AG10803 (cell line): ENCODE results near the gene SCAPER.
A peak's percentile ranks its signal among the peaks of the same experiment; 100 is the strongest.

Experiments used
- DNase-seq: peaks from one replicate; pipeline ENCODE4 v3.0.0; 2010; ENCODE audit warnings: low read depth
- H3K4me3 ChIP-seq: 2 replicates; pipeline ENCODE4 v1.5.1; 2011; ENCODE audit warnings: mild to moderate bottlenecking, low read length, control low read depth
- CTCF ChIP-seq: conservative IDR thresholded peaks from 2 replicates; pipeline ENCODE4 v1.5.1; 2011; ENCODE audit warnings: mild to moderate bottlenecking, low read length, control low read depth, inconsistent platforms

The SCAPER gene

GRCh38 chr15:76470691-76471090 is 434.4 kb downstream of the SCAPER start:
- no peak for TF ChIP-seq CTCF
- H3K4me3 ChIP-seq = no peak overlapping the region
- peak; percentile 71 for DNase-seq

- DNase-seq = no peak
- H3K4me3 ChIP-seq = no peak overlapping the region
- TF ChIP-seq CTCF = no peak
These were observed 436.4 kb downstream of the SCAPER start for GRCh38 chr15:76468722-76469121.

GRCh38 chr15:76467136-76467535 is 438.0 kb downstream of the SCAPER start:
- DNase-seq = peak; percentile 33
- H3K4me3 ChIP-seq = no peak overlapping the region
- no peak for TF ChIP-seq CTCF

- DNase-seq = no peak
- no peak for TF ChIP-seq CTCF
- H3K4me3 ChIP-seq = no peak overlapping the region
These were observed 439.4 kb downstream of the SCAPER start for GRCh38 chr15:76465728-76466127.

GRCh38 chr15:76464247-76464646 is 440.9 kb downstream of the SCAPER start:
- H3K4me3 ChIP-seq = no peak overlapping the region
- DNase-seq = no peak
- TF ChIP-seq CTCF = no peak

GRCh38 chr15:76460871-76461270 is 444.3 kb downstream of the SCAPER start:
- peak; percentile 66 for DNase-seq

GRCh38 chr15:76460347-76460746 is 444.8 kb downstream of the SCAPER start:
- no peak for TF ChIP-seq CTCF
- no peak for DNase-seq
- H3K4me3 ChIP-seq = no peak overlapping the region

More at GRCh38 chr15:76460871-76461270, 444.3 kb downstream of the SCAPER start:
- H3K4me3 ChIP-seq = no peak overlapping the region
- TF ChIP-seq CTCF = no peak
